Mesothelial cell of epicardium (in vitro differentiated cells): ENCODE measurements around the gene SERTAD4. TPM values are rescaled to one million over a fixed set of nuclear protein-coding genes. Genes with fewer than 3 reads are reported as not detected.
A peak's percentile ranks its signal among the peaks of the same experiment; 100 is the strongest.

Source experiments
- DNase-seq, 2 experiments: peaks; one replicate each; pipeline ENCODE4 v3.0.0; 2021; ENCODE audit warnings: low spot score in 2 of 2; ENCODE audit not compliant: unreplicated experiment in 2 of 2
- H3K27ac Mint-ChIP-seq: 2 replicates; pipeline ENCODE4 v1.8.0; 2021; ENCODE audit warnings: mixed read lengths
- H3K27me3 Mint-ChIP-seq: 2 replicates; pipeline ENCODE4 v1.8.0; 2021; ENCODE audit warnings: low read depth, mixed read lengths
- H3K36me3 Mint-ChIP-seq: 2 replicates; pipeline ENCODE4 v1.8.0; 2021; ENCODE audit warnings: mixed read lengths
- H3K4me1 Mint-ChIP-seq: 2 replicates; pipeline ENCODE4 v1.8.0; 2021; ENCODE audit warnings: mixed read lengths
- H3K4me3 Mint-ChIP-seq: 2 replicates; pipeline ENCODE4 v1.8.0; 2021; ENCODE audit warnings: mild to moderate bottlenecking, moderate library complexity, mixed read lengths
- H3K9me3 Mint-ChIP-seq: 2 replicates; pipeline ENCODE4 v1.8.0; 2021; ENCODE audit warnings: mixed read lengths
- total RNA-seq: library from RNA; stranded (reverse); gene quantifications from 3 replicates; pipeline ENCODE4 v1.2.1, GENCODE V29; 2021
- TF ChIP-seq, protein P1 (sequence below): fragments of 200-600 bp; sonication (generic); IDR thresholded peaks from one replicate; pipeline ENCODE4 v1.5.0; 2021; ENCODE audit warnings: antibody characterized with exemption; ENCODE audit not compliant: unreplicated experiment

Gene SERTAD4
- total RNA-seq, 1 donor from 2014 or later = 7.4 TPM

DNA sequence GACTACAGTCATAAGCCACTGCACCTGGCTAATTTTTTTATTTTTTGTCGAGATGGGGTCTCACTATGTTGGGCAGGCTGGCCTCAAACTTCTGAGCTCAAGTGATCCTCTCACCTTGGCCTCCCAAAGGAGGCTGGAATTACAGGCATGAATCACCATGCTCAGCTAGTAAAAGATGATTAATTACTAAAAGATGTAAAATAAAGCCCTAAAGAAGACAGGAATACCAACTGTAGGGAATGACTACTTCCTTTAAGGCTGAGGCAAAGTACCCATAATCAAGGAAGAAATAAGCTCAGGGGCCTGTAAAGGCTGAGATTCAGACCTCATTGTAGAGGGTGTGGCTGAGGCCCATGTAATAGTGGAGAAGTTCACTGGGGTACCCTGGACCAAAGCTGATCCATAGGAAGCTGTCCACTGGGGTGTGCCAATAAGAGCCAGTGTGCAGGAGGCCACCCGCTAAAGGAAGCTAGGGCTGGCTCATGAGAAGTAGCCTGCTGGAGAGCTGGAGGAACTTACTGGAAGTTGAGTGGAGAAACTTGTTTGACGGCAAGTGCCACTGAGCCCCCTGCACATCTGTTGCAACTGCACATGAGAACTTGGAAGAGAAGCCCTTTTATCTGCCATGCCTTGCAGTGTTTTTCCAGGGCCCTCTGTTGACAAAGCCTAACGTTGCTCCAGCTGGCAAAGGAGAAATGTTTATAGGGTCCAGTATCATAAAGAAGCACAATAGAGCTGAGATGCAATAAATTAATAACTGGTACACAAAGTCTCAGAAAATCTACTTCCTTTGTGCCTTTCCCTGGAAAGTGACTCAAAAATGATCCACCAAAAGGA, 17.8 kb upstream of the SERTAD4 start:
- Mint-ChIP-seq H3K4me1 (no peaks in the 10 kb centered on the region), H3K27me3 (no peaks in the 10 kb centered on the region), H3K27ac (no peak overlapping the region), H3K36me3 (no peaks in the 10 kb centered on the region), H3K4me3 (no peak overlapping the region), H3K9me3 (peaks cover 5% of the 10 kb centered on the region)
- DNase-seq = no peak
- TF ChIP-seq, protein P1, sequence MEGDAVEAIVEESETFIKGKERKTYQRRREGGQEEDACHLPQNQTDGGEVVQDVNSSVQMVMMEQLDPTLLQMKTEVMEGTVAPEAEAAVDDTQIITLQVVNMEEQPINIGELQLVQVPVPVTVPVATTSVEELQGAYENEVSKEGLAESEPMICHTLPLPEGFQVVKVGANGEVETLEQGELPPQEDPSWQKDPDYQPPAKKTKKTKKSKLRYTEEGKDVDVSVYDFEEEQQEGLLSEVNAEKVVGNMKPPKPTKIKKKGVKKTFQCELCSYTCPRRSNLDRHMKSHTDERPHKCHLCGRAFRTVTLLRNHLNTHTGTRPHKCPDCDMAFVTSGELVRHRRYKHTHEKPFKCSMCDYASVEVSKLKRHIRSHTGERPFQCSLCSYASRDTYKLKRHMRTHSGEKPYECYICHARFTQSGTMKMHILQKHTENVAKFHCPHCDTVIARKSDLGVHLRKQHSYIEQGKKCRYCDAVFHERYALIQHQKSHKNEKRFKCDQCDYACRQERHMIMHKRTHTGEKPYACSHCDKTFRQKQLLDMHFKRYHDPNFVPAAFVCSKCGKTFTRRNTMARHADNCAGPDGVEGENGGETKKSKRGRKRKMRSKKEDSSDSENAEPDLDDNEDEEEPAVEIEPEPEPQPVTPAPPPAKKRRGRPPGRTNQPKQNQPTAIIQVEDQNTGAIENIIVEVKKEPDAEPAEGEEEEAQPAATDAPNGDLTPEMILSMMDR = no peak

DNA sequence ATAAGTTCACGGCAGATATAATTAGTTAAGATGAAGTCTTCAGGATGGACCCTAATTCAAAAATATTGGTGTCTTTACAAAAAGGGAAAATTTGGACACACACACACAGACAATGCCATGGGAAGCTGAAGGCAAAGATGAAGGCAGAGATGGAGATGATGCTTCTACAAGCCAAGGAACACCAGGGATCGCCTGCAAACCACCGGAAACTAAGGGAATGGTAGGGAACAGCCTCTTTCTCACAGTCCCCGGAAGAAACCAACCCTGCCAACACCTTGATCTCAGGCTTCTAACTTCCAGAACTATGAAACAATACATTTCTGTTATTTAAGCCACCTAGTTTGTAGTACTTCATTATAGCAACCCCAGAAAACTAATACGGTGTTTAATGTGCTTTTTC, 15.1 kb upstream of the SERTAD4 start:
- Mint-ChIP-seq H3K36me3 (no peaks in the 10 kb centered on the region), H3K27me3 (no peaks in the 10 kb centered on the region), H3K9me3 (no peaks in the 10 kb centered on the region), H3K4me3 (no peak overlapping the region), H3K4me1 (peaks cover 4% of the 10 kb centered on the region), H3K27ac (no peak overlapping the region)
- no peak for DNase-seq
- TF ChIP-seq, protein P1 = no peak

DNA sequence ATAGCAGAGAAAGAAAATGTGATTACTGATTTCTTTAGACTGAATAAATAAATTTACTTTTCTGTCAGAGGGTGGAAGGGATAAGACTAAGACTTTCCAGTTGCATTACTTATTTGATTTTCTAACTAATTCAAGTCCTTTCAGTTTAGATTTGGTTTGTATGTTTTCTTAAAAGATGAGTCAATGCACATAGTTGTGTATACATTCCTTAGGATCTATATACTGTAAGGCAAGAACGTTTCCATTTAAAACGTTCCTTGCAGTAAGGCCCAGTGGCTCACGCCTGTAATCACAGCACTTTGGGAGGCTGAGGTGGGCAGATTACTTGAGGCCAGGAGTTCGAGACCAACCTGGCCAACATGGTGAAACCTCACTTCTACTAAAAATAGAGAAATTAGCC, 14.5 kb upstream of the SERTAD4 start:
- no peak overlapping the region for H3K4me3 Mint-ChIP-seq

DNA sequence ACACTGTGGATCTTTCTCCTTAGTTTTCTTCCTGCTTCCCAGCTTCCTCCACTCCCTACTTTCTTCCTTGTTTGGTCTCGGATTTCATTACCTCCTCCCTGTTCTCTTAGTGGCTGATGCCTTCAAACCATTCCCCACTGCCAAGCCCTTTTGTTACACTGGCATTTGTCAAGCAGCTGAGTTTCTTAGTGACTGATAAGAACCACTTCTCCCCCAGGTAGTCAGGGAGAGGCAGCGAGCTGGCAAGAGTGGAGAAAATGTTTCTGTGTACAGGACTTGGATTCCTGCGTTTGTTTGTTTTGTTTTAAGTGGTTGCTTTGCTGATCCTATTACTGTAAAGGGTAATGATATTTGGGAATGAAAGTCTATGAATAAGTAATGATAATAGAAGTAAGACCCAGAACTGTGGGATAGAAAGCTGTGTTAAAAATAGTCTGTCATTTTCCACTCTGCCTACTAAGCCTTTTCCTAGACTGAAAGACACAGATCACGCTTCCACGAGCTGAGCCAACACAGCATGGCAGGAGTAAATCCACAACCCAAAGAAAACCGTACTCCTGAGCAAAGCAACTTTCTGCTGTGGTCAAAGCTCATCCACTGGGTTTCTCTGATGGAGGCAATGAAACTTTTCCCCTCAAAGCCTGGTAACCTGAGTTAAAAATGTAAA, 10.1 kb upstream of the SERTAD4 start:
- H3K4me3 Mint-ChIP-seq = no peak overlapping the region
- TF ChIP-seq, protein P1 = no peak
- H3K27me3 Mint-ChIP-seq = no peaks in the 10 kb centered on the region
- H3K27ac Mint-ChIP-seq = peak overlapping the region; percentile 89
- DNase-seq = no peak
- H3K9me3 Mint-ChIP-seq = no peaks in the 10 kb centered on the region
- H3K4me1 Mint-ChIP-seq = peaks cover 19% of the 10 kb centered on the region
- no peaks in the 10 kb centered on the region for H3K36me3 Mint-ChIP-seq

More for the DNA sequence above, 14.5 kb upstream of the SERTAD4 start:
- TF ChIP-seq, protein P1 = no peak
- no peak for DNase-seq
- Mint-ChIP-seq H3K27ac (no peak overlapping the region), H3K4me1 (peaks cover 10% of the 10 kb centered on the region), H3K36me3 (no peaks in the 10 kb centered on the region), H3K27me3 (no peaks in the 10 kb centered on the region), H3K9me3 (no peaks in the 10 kb centered on the region)

DNA sequence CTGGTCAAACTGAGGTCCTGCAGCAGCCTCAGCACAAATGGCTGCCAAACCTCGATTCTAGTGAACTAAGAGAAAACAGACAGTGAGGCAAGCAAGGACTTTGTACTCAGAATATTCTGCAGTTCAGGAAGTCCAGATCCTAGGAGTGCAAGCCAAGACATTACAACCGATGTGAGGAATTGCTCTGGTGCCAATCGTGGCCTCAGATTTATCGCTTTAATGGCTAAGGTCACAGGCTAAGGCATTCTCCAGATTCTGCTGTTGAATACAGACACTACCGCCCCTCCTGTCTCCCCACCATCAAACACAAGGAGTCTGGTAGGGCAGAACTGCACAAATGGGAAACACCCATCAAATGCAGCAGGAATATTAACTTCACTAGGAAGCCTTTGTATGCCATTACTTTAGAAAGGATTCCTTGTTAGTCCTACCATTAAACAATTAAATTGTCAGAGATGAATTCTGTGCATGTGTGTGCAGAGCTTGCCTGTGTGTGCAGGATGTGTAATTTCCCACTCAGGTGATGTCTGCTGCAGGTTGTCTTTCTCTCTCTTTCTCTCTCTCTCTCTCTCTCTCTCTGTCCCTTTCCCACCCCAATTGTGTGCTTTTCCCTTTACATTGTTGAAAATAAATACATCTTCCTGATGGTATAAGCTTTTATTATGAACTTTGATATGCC, 9.2 kb upstream of the SERTAD4 start:
- no peak for DNase-seq
- peak overlapping the region; percentile 89 for H3K27ac Mint-ChIP-seq
- no peak overlapping the region for H3K4me3 Mint-ChIP-seq
- no peaks in the 10 kb centered on the region for H3K9me3 Mint-ChIP-seq
- H3K36me3 Mint-ChIP-seq = no peaks in the 10 kb centered on the region
- TF ChIP-seq, protein P1 = no peak
- no peaks in the 10 kb centered on the region for H3K27me3 Mint-ChIP-seq
- H3K4me1 Mint-ChIP-seq = peaks cover 19% of the 10 kb centered on the region
